ENCODE data around the gene PRADC1. TPM values are rescaled to one million over a fixed set of nuclear protein-coding genes. Genes with fewer than 3 reads are reported as not detected.
A peak's percentile ranks its signal among the peaks of the same experiment; 100 is the strongest.

The PRADC1 gene
- total and polyA plus RNA-seq, 9 of the 15 experiments (the other 6 are each of a cell fraction or from before 2014, with no cell fraction given), result 7.3 to 47.4 (median 34.2) TPM

DNA sequence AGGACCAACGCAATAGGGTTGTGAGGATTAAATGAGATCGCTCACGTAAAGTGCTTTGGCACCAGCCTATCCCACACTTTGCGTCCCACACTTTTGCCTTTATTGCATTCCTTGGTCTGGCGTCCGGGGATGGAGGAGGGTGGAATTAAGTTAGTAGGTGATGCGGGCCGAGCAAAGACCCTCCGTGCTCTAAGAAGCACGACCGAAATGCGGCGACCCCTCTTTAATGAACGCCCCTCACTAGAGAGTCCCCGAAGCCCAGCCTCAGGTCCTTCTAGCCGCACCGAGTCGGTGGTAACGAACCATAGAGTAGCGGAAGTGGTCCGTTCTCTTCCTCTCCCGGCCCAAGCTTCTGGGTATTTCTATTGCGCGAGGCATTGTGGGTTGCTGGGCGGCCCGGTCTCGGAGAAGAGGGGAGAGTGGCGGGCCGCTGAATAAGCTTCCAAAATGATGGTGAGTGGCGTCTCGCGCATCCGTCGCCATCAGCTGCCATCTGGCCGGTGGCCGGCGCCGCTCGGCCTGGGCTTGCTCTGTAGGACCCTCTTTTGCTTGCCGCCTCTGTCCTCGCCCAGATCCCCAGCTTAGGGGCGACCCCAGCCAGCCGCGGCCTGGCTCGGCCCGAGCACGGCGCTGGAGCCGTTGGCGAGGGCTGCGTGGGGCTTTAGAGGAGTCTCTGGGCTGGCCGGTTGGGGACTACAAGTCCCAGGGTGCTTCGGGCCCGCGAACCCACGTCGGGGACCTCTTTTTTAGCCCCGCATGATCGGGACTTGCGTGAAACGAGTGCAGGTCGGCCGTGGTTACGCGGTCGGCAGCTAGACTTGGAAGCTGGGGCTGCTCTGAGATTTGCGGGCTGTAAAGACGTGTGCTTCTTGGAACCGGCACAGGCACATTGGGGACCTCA, 1.1 kb upstream of the PRADC1 start, which contains the start of gene CCT7 (continued):
- no peak for TF ChIP-seq ZC3H11A (IDR thresholded peaks at IDR 0.05; ENCODE audit: low read depth, low read length)
- TF ChIP-seq ZNF354B (CRISPR knock-in tag; IDR thresholded peaks at IDR 0.05), result no peak
- TF ChIP-seq TCF7 (IDR thresholded peaks at IDR 0.05; ENCODE audit: borderline replicate concordance), result no peak
- no peak for TF ChIP-seq THRA (IDR thresholded peaks at IDR 0.05)
- no peak for TF ChIP-seq PHB (CRISPR knock-in tag; IDR thresholded peaks at IDR 0.05)
- TF ChIP-seq ZNF3 (CRISPR knock-in tag; IDR thresholded peaks at IDR 0.05), result no peak
- TF ChIP-seq SRSF3 (IDR thresholded peaks at IDR 0.05; ENCODE audit: insufficient read depth, low read length), result no peak
- TF ChIP-seq PKNOX1 (IDR thresholded peaks at IDR 0.05), result no peak
- no peak for TF ChIP-seq ILF3 (IDR thresholded peaks at IDR 0.05; ENCODE audit: borderline replicate concordance)
- no peak for TF ChIP-seq CGGBP1 (CRISPR knock-in tag; IDR thresholded peaks at IDR 0.05)
- peak; percentile 99 for TF ChIP-seq TAF1 (IDR thresholded peaks at IDR 0.05; ENCODE audit: control insufficient read depth, extremely low read depth, insufficient read depth, low read length, severe bottlenecking)
- no peak; the same call in 1 of the 2 replicates for TF ChIP-seq LCOR (CRISPR knock-in tag; IDR thresholded peaks at IDR 0.05)
- TF ChIP-seq, protein P1, sequence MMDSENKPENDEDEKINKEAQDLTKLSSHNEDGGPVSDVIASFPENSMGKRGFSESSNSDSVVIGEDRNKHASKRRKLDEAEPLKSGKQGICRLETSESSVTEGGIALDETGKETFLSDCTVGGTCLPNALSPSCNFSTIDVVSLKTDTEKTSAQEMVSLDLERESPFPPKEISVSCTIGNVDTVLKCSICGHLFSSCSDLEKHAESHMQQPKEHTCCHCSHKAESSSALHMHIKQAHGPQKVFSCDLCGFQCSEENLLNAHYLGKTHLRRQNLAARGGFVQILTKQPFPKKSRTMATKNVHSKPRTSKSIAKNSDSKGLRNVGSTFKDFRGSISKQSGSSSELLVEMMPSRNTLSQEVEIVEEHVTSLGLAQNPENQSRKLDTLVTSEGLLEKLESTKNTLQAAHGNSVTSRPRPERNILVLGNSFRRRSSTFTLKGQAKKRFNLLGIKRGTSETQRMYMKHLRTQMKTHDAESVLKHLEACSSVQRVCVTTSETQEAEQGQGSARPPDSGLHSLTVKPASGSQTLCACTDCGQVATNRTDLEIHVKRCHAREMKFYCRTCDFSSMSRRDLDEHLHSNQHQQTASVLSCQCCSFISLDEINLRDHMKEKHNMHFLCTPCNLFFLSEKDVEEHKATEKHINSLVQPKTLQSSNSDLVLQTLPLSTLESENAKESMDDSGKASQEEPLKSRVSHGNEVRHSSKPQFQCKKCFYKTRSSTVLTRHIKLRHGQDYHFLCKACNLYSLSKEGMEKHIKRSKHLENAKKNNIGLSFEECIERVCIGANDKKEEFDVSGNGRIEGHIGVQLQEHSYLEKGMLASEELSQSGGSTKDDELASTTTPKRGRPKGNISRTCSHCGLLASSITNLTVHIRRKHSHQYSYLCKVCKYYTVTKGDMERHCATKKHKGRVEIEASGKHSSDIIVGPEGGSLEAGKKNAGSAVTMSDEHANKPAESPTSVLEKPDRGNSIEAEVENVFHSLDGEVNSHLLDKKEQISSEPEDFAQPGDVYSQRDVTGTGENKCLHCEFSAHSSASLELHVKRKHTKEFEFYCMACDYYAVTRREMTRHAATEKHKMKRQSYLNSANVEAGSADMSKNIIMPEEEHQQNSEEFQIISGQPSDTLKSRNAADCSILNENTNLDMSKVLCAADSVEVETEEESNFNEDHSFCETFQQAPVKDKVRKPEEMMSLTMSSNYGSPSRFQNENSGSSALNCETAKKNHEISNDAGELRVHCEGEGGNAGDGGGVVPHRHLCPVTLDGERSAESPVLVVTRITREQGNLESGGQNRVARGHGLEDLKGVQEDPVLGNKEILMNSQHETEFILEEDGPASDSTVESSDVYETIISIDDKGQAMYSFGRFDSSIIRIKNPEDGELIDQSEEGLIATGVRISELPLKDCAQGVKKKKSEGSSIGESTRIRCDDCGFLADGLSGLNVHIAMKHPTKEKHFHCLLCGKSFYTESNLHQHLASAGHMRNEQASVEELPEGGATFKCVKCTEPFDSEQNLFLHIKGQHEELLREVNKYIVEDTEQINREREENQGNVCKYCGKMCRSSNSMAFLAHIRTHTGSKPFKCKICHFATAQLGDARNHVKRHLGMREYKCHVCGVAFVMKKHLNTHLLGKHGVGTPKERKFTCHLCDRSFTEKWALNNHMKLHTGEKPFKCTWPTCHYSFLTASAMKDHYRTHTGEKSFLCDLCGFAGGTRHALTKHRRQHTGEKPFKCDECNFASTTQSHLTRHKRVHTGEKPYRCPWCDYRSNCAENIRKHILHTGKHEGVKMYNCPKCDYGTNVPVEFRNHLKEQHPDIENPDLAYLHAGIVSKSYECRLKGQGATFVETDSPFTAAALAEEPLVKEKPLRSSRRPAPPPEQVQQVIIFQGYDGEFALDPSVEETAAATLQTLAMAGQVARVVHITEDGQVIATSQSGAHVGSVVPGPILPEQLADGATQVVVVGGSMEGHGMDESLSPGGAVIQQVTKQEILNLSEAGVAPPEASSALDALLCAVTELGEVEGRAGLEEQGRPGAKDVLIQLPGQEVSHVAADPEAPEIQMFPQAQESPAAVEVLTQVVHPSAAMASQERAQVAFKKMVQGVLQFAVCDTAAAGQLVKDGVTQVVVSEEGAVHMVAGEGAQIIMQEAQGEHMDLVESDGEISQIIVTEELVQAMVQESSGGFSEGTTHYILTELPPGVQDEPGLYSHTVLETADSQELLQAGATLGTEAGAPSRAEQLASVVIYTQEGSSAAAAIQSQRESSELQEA (IDR thresholded peaks at IDR 0.05; ENCODE audit: low read depth), result no peak
- TF ChIP-seq IRF2 (CRISPR knock-in tag; IDR thresholded peaks at IDR 0.05), result no peak
- no peak for TF ChIP-seq CBFA2T2 (conservative IDR thresholded peaks at IDR 0.05)

All from K562 (cell line).